ENCODE data around the gene ELOVL2.
A peak's percentile ranks its signal among the peaks of the same experiment; 100 is the strongest.

Gene ELOVL2

GRCh38 chr6:11016452-11016851, 27.7 kb downstream of the ELOVL2 start:
- no peak for DNase-seq (ENCODE audit: low read depth)
- TF ChIP-seq CTCF (conservative IDR thresholded peaks at IDR 0.05; ENCODE audit: low read depth, low read length), result no peak
- H3K4me3 ChIP-seq (ENCODE audit: low read depth, low read length), result no peak overlapping the region

GRCh38 chr6:11015102-11015501, 29.0 kb downstream of the ELOVL2 start:
- H3K4me3 ChIP-seq (ENCODE audit: low read depth, low read length), result no peak overlapping the region
- no peak for TF ChIP-seq CTCF (conservative IDR thresholded peaks at IDR 0.05; ENCODE audit: low read depth, low read length)
- DNase-seq (ENCODE audit: low read depth), result no peak

- no peak for DNase-seq (ENCODE audit: low read depth)
Observed at GRCh38 chr6:11013721-11014070, 30.4 kb downstream of the ELOVL2 start.

GRCh38 chr6:11012976-11013720, 31.0 kb downstream of the ELOVL2 start:
- H3K4me3 ChIP-seq (ENCODE audit: low read depth, low read length), result no peak overlapping the region
- DNase-seq (ENCODE audit: low read depth), result no peak
- no peak for TF ChIP-seq CTCF (conservative IDR thresholded peaks at IDR 0.05; ENCODE audit: low read depth, low read length)

More at GRCh38 chr6:11013721-11014070, 30.4 kb downstream of the ELOVL2 start:
- TF ChIP-seq CTCF (conservative IDR thresholded peaks at IDR 0.05; ENCODE audit: low read depth, low read length), result no peak
- no peak overlapping the region for H3K4me3 ChIP-seq (ENCODE audit: low read depth, low read length)

- H3K4me3 ChIP-seq (ENCODE audit: low read depth, low read length), result no peak overlapping the region
- no peak for DNase-seq (ENCODE audit: low read depth)
- no peak for TF ChIP-seq CTCF (conservative IDR thresholded peaks at IDR 0.05; ENCODE audit: low read depth, low read length)
Observed at GRCh38 chr6:11012295-11012754, 31.8 kb downstream of the ELOVL2 start.

- no peak for DNase-seq (ENCODE audit: low read depth)
- no peak overlapping the region for H3K4me3 ChIP-seq (ENCODE audit: low read depth, low read length)
- TF ChIP-seq CTCF (conservative IDR thresholded peaks at IDR 0.05; ENCODE audit: low read depth, low read length), result no peak
Observed at GRCh38 chr6:11011787-11012234, 32.3 kb downstream of the ELOVL2 start.

GRCh38 chr6:11009353-11009752, 34.8 kb downstream of the ELOVL2 start:
- peak; percentile 6 for DNase-seq (ENCODE audit: low read depth)
- no peak for TF ChIP-seq CTCF (conservative IDR thresholded peaks at IDR 0.05; ENCODE audit: low read depth, low read length)
- no peak overlapping the region for H3K4me3 ChIP-seq (ENCODE audit: low read depth, low read length)

Data from choroid plexus epithelial cell (primary cell).